ENCODE results near the gene RNF183.

- no peak for TF ChIP-seq CTCF (IDR thresholded peaks at IDR 0.05 in 4 of 5, conservative IDR thresholded peaks at IDR 0.05 in 1 of 5)
- TF ChIP-seq POLR2A (IDR thresholded peaks at IDR 0.05) = no peak
Observed at GRCh38 chr9:113302792-113303418, at the start of gene RNF183.

All from gastrocnemius medialis (tissue), 4 donors.